Activated naive CD4-positive, alpha-beta T cell treated with anti-CD3 and anti-CD28 coated beads, Interleukin-2, amount 50 U/mL, for 16 hours (primary cell): ENCODE data around the gene IQGAP2.
"Not testable (repeated sequence)": the region's sequence is repeated elsewhere in the genome, so short reads cannot be mapped to it uniquely, and the experiment has no call there.

Experiments
- DNase-seq: peaks from one replicate; pipeline ENCODE4 v3.0.0-alpha.2; 2020

The IQGAP2 gene

DNA sequence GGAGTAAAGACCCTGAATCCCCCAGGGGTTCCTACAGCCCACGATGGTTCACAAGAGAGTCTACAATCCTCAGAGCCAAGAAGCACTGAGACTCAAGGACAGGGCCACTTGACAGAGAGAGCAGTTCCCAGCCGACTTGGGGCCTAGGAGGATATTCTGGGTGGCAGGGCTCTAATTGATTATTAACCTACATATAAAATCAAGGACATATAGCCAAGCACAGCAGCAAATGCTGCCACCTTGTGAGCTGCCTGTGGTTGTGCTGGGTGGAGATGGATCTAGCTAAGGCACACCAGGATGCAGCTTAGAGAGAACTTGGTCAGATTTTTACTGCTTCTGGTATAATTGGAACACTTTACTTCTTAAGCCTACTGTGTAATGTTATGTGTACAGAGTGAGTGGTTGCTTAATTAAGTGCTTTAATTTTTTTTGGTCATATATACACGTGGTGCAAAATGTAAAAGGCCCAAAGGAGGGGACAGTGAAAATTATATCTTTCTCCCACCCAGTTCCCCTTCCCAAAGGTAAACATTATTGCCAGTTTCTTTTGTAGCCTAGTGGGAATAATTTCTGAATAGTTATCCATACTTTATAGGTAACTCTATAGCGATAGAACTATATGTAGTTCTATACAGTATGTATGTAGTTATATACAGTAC is 141.3 kb downstream of the IQGAP2 start:
- DNase-seq: peak; percentile 66

DNA sequence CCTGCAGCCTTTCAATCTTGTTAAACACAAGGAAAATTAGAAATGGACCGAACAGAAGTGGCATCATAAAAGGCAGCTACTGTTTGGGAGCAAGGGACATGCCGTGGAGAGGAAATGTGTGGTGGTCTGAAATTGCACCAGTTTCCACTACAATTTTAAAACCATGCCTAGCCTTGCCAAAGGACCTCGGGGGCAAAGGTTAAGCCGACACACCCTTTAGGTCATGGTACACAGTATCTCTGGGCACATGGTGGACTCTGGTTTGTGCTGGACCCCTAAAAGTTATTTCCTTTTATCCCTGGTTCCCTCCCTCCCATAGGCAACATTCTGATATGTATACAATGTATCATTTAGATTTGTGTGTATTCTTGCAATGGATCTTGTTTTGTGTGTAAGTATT is 142.1 kb downstream of the IQGAP2 start:
- no peak for DNase-seq

- peak; percentile 26 for DNase-seq
Observed at GRCh38 chr5:76546497-76547102, 143.5 kb downstream of the IQGAP2 start.

GRCh38 chr5:76547242-76547890 is 144.3 kb downstream of the IQGAP2 start:
- DNase-seq: peak; percentile 33

GRCh38 chr5:76547891-76548524 is 144.9 kb downstream of the IQGAP2 start:
- no peak for DNase-seq

GRCh38 chr5:76548525-76549229 is 145.6 kb downstream of the IQGAP2 start:
- no peak for DNase-seq

DNA sequence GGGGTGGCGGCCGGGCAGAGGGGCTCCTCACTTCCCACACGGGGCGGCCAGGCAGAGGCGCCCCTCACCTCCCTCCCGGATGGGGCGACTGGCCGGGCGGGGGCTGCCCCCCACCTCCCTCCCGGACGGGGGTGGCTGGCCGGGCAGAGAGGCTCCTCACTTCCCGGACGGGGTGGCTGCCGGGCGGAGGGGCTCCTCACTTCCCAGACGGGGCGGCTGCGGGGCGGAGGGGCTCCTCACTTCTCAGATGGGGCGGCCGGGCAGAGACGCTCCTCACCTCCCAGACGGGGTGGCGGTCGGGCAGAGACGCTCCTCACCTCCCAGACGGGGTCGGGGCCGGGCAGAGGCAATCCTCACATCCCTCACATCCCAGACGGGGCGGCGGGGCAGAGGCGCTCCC is 147.8 kb downstream of the IQGAP2 start:
- not testable (repeated sequence) for DNase-seq

GRCh38 chr5:76552546-76552945 is 149.5 kb downstream of the IQGAP2 start:
- DNase-seq: no peak

- no peak for DNase-seq
Observed at GRCh38 chr5:76553251-76553650, 150.2 kb downstream of the IQGAP2 start.

- DNase-seq: no peak
Observed at GRCh38 chr5:76555114-76555513, 152.0 kb downstream of the IQGAP2 start.

GRCh38 chr5:76555717-76556116 is 152.6 kb downstream of the IQGAP2 start:
- no peak for DNase-seq

DNA sequence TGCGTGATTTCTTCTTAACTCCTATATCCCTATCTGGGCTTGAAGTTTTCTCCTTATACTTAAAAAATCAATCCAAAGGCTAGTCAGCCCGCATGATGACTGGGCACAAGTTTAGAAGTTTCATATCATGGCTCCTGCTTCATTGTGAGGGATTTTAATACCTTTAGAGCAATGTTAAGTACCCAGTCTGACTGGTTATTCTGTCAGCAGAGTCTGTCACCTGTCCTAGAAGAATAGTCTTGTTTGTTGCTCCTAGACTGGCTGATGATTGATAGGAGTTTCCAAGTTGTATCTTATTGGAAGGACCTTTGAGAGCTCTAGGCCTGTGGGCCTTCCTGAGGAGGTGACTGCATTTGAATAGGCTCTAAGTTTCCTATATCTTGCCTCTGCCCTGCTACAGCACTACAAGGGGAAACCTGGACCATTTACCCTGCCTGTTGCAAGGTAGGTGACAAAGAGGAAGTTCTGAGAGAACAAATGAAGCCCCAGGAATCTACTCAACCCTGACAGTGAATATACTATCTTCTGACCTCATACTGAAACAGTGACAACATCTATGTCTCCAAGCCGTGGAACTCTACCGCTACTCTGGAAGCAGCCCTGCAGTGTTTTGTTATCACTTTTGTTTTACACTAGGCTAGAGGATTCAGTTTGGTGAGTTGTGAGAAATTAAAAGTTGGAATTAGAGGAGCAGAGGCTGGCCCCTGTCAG is 153.6 kb downstream of the IQGAP2 start:
- DNase-seq: no peak

- no peak for DNase-seq
Observed at GRCh38 chr5:76560952-76561891, 158.1 kb downstream of the IQGAP2 start.

GRCh38 chr5:76561959-76562358 is 158.9 kb downstream of the IQGAP2 start:
- DNase-seq: no peak

DNA sequence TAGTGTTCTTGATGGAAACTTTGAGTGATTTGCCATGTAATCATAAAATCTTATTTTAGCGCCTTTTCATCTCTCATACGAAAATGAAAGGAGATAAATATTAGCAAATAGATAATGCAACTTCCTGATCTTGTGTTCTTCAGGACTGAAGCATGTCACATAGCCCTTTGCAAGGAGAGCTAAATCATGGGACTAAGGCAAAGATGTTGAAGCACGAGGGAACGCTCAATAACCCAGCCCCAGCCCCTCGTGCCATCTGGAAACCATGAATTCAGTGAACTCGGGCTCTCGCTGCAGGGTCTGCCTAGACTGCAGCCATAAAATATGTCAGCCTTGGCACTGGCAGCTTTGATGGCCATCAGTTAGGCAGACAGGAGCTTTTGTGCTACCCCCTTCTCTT is 161.9 kb downstream of the IQGAP2 start:
- no peak for DNase-seq

DNA sequence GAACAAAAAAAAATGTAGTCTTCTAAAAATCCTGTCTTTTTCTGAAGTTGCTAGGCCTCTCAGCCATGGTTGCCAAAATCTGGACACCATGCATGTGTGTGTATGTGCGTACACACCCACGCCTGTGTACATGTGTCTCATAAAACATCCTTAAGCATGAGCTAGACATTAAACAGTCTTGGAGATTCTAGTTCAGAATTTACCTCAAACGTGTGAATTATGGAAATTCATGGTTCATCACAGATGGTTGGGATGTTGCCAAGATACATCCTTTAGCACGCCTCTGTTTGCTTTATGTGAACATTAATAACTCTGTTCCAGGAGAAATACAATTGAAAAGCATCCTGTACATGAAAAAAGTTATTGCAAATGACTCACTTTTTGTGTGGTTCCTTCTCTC is 167.1 kb downstream of the IQGAP2 start:
- no peak for DNase-seq

- no peak for DNase-seq
Observed at GRCh38 chr5:76571559-76571958, 168.5 kb downstream of the IQGAP2 start.

DNA sequence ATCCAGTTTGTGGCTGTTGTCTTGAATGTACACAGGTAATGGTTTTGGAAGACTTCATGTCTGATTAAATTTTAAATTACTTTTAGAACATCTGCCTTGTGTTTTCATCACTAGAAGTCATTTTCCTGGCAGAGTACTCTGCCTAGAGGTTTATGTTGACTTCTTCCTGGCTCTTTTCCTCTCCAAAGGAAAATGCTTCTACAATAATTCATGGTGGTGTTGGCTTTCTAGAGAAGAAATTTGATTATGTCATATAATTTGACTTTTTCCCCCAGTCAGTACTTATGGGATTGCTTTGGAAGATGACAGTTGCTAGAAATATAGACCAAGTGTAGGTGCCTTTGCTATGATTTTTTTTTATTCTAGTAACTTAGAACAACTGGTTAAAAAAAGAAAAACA is 173.4 kb downstream of the IQGAP2 start:
- no peak for DNase-seq

GRCh38 chr5:76576996-76577395 is 173.9 kb downstream of the IQGAP2 start:
- no peak for DNase-seq

- DNase-seq: no peak
Observed at GRCh38 chr5:76579166-76579937, 176.3 kb downstream of the IQGAP2 start.

GRCh38 chr5:76580981-76581380 is 177.9 kb downstream of the IQGAP2 start:
- DNase-seq: no peak
